Upper lobe of left lung (tissue), 4 donors: ENCODE measurements around the gene IFNA8.

Experiments used
- POLR2A ChIP-seq, 4 donors: fragments of 450-650 bp; IDR thresholded peaks; one replicate each; pipeline ENCODE4 v1.5.1; 2016 to 2017; ENCODE audit warnings: antibody characterized with exemption in 4 of 4, mild to moderate bottlenecking in 2 of 4
- POLR2AphosphoS5 ChIP-seq, 2 donors: sonication (generic); formaldehyde crosslinking; IDR thresholded peaks; one replicate each; pipeline ENCODE4 v1.5.1; 2017; ENCODE audit warnings: antibody characterized with exemption in 2 of 2
- TF ChIP-seq, protein P1 (sequence below), 6 experiments: fragments of 450-650 bp in 4 of 6; fragments of 200-600 bp in 2 of 6; sonication (generic) in 2 of 6; IDR thresholded peaks; one replicate each; pipeline ENCODE4 v1.5.1; 2016 to 2019; ENCODE audit warnings: antibody characterized with exemption in 6 of 6

DNA sequence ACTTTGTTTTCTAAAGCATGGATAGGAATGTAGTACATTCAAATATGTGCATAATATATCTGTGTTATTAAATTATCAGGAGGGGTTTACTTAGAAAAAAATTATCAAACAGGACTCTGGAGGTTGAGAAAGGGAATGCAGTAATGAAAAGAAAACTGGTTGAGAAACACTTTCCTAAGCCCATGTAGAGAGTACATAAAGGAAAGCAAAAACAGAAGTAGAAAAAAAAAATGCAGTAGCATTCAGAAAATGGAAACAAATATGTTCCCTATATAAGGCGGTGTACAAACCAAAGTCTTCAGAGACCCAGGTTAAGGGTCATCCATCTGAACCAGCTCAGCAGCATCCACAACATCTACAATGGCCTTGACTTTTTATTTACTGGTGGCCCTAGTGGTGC, at the start of gene IFNA8:
- no peak for TF ChIP-seq POLR2A (IDR thresholded peaks at IDR 0.05)
- TF ChIP-seq, protein P1, sequence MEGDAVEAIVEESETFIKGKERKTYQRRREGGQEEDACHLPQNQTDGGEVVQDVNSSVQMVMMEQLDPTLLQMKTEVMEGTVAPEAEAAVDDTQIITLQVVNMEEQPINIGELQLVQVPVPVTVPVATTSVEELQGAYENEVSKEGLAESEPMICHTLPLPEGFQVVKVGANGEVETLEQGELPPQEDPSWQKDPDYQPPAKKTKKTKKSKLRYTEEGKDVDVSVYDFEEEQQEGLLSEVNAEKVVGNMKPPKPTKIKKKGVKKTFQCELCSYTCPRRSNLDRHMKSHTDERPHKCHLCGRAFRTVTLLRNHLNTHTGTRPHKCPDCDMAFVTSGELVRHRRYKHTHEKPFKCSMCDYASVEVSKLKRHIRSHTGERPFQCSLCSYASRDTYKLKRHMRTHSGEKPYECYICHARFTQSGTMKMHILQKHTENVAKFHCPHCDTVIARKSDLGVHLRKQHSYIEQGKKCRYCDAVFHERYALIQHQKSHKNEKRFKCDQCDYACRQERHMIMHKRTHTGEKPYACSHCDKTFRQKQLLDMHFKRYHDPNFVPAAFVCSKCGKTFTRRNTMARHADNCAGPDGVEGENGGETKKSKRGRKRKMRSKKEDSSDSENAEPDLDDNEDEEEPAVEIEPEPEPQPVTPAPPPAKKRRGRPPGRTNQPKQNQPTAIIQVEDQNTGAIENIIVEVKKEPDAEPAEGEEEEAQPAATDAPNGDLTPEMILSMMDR (IDR thresholded peaks at IDR 0.05), result no peak
- TF ChIP-seq POLR2AphosphoS5 (IDR thresholded peaks at IDR 0.05), result no peak
